Astrocyte (in vitro differentiated cells and primary cell): Measurements from ENCODE around the gene JAK3.

ENCODE experiments used
- CTCF ChIP-seq: IDR thresholded peaks from 2 replicates; pipeline ENCODE4 v1.5.1; 2011; ENCODE audit warnings: low read depth, mild to moderate bottlenecking, inconsistent platforms, low read length, moderate library complexity; ENCODE audit not compliant: insufficient read depth
- EZH2 ChIP-seq: IDR thresholded peaks from 2 replicates; pipeline ENCODE4 v1.6.1; 2012; ENCODE audit warnings: mild to moderate bottlenecking, low read length, inconsistent platforms; ENCODE audit not compliant: insufficient read depth

- TF ChIP-seq CTCF, result no peak
- TF ChIP-seq EZH2, result no peak
Measured at GRCh38 chr19:17877696-17878095, 29.9 kb upstream of the JAK3 start.
